H9 (cell line): Measurements from ENCODE around the gene LUZP1. TPM values are rescaled to one million over a fixed set of nuclear protein-coding genes. Genes with fewer than 3 reads are reported as not detected.

ENCODE experiments used
- DNase-seq: peaks from one replicate; pipeline ENCODE4 v3.0.0-alpha.2; 2017
- H2AFZ ChIP-seq: one replicate; pipeline ENCODE4 v1.6.1; 2013; ENCODE audit warnings: mild to moderate bottlenecking, low read length, control low read depth, moderate library complexity
- H2AK5ac ChIP-seq: 2 replicates; pipeline ENCODE4 v1.6.1; 2013; ENCODE audit warnings: low read length, control low read depth, mixed read lengths; ENCODE audit not compliant: insufficient read length
- H2BK120ac ChIP-seq: one replicate; pipeline ENCODE4 v1.6.1; 2013; ENCODE audit warnings: low read depth, mild to moderate bottlenecking, low read length, control low read depth, inconsistent platforms; ENCODE audit not compliant: poor library complexity, severe bottlenecking
- H2BK12ac ChIP-seq: 2 replicates; pipeline ENCODE4 v1.6.1; 2013; ENCODE audit warnings: low read length, control low read depth, mixed read lengths, low read depth; ENCODE audit not compliant: insufficient read length
- H2BK15ac ChIP-seq: 2 replicates; pipeline ENCODE4 v1.6.1; 2013; ENCODE audit warnings: low read depth, low read length, control low read depth
- H2BK20ac ChIP-seq: one replicate; pipeline ENCODE4 v1.6.1; 2013; ENCODE audit warnings: low read depth, mild to moderate bottlenecking, low read length, control low read depth, inconsistent platforms; ENCODE audit not compliant: poor library complexity, severe bottlenecking
- H2BK5ac ChIP-seq: 2 replicates; pipeline ENCODE4 v1.6.1; 2013; ENCODE audit warnings: low read length, control low read depth, mixed read lengths; ENCODE audit not compliant: insufficient read length
- H3K14ac ChIP-seq: 2 replicates; pipeline ENCODE4 v1.6.1; 2013; ENCODE audit warnings: low read length, control low read depth; ENCODE audit not compliant: insufficient read depth
- H3K18ac ChIP-seq: 2 replicates; pipeline ENCODE4 v1.6.1; 2013; ENCODE audit warnings: low read depth, mild to moderate bottlenecking, mixed read lengths, low read length, control low read depth; ENCODE audit not compliant: insufficient read length
- H3K23ac ChIP-seq: 2 replicates; pipeline ENCODE4 v1.6.1; 2013; ENCODE audit warnings: low read length, control low read depth, mixed read lengths, low read depth; ENCODE audit not compliant: insufficient read length
- H3K23me2 ChIP-seq: 2 replicates; pipeline ENCODE4 v1.6.1; 2013; ENCODE audit warnings: low read depth, mild to moderate bottlenecking, mixed read lengths, low read length, control low read depth; ENCODE audit not compliant: insufficient read length, poor library complexity, severe bottlenecking
- H3K27ac ChIP-seq: 2 replicates; pipeline ENCODE4 v1.5.1; 2013; ENCODE audit warnings: low read length, control low read depth, mixed read lengths, low read depth; ENCODE audit not compliant: insufficient read length
- H3K27me3 ChIP-seq: 2 replicates; pipeline ENCODE4 v1.6.1; 2013; ENCODE audit warnings: low read length, control low read depth, inconsistent platforms; ENCODE audit not compliant: insufficient read depth
- H3K4ac ChIP-seq: 2 replicates; pipeline ENCODE4 v1.6.1; 2013; ENCODE audit warnings: low read depth, mild to moderate bottlenecking, control low read depth, inconsistent platforms, low read length, moderate library complexity
- H3K4me1 ChIP-seq: 2 replicates; pipeline ENCODE4 v1.6.1; 2013; ENCODE audit warnings: low read length, control low read depth, inconsistent platforms; ENCODE audit not compliant: insufficient read depth
- H3K4me2 ChIP-seq: 2 replicates; pipeline ENCODE4 v1.6.1; 2013; ENCODE audit warnings: low read length, control low read depth, mixed read lengths; ENCODE audit not compliant: insufficient read length, insufficient read depth
- H3K56ac ChIP-seq: 2 replicates; pipeline ENCODE4 v1.6.1; 2013; ENCODE audit warnings: low read depth, mild to moderate bottlenecking, mixed read lengths, low read length, control low read depth; ENCODE audit not compliant: insufficient read length
- H3K79me1 ChIP-seq: 2 replicates; pipeline ENCODE4 v1.6.1; 2013; ENCODE audit warnings: low read depth, mild to moderate bottlenecking, moderate library complexity, low read length, control low read depth, inconsistent platforms; ENCODE audit not compliant: insufficient read depth, poor library complexity, severe bottlenecking
- H3K79me2 ChIP-seq: 2 replicates; pipeline ENCODE4 v1.6.1; 2013; ENCODE audit warnings: low read length, control low read depth, inconsistent platforms; ENCODE audit not compliant: insufficient read depth
- H3K9ac ChIP-seq: 2 replicates; pipeline ENCODE4 v1.6.1; 2013; ENCODE audit warnings: low read length, control low read depth, mixed read lengths; ENCODE audit not compliant: insufficient read length; ENCODE audit errors: extremely low read depth
- H3K9me3 ChIP-seq: one replicate; pipeline ENCODE4 v1.6.1; 2013; ENCODE audit warnings: low read depth, low read length, inconsistent platforms; ENCODE audit not compliant: control insufficient read depth
- H3T11ph ChIP-seq: one replicate; pipeline ENCODE4 v1.6.1; 2013; ENCODE audit warnings: mild to moderate bottlenecking, low read length, control low read depth, inconsistent platforms
- H4K20me1 ChIP-seq: one replicate; pipeline ENCODE4 v1.6.1; 2013; ENCODE audit not compliant: control insufficient read depth, insufficient read length, insufficient read depth
- H4K5ac ChIP-seq: 2 replicates; pipeline ENCODE4 v1.6.1; 2013; ENCODE audit warnings: low read depth, mild to moderate bottlenecking, mixed read lengths, low read length, control low read depth; ENCODE audit not compliant: insufficient read length
- H4K8ac ChIP-seq: replicated peaks from 2 replicates; pipeline ENCODE4 v1.6.1; 2013; ENCODE audit warnings: low read length, control low read depth, mixed read lengths, low read depth; ENCODE audit not compliant: insufficient read length
- H4K91ac ChIP-seq: 2 replicates; pipeline ENCODE4 v1.6.1; 2013; ENCODE audit warnings: low read depth, mild to moderate bottlenecking, moderate library complexity, mixed read lengths, low read length, control low read depth; ENCODE audit not compliant: insufficient read length
- H3K27ac Mint-ChIP-seq, 3 experiments: 2 replicates in 2 of 3; 3 replicates in 1 of 3; pipeline ENCODE4 v1.8.0; 2020 to 2021; ENCODE audit warnings: mixed read lengths in 3 of 3, mild to moderate bottlenecking in 1 of 3, moderate library complexity in 1 of 3
- H3K27me3 Mint-ChIP-seq: 2 replicates; pipeline ENCODE4 v1.8.0; 2021; ENCODE audit warnings: low read depth, mild to moderate bottlenecking, moderate library complexity, mixed read lengths
- H3K36me3 Mint-ChIP-seq, 3 experiments: 2 replicates in 2 of 3; 3 replicates in 1 of 3; pipeline ENCODE4 v1.8.0; 2020 to 2021; ENCODE audit warnings: low read depth in 3 of 3, mixed read lengths in 3 of 3; ENCODE audit not compliant: insufficient read depth in 1 of 3
- H3K4me1 Mint-ChIP-seq, 2 experiments: 2 replicates each; pipeline ENCODE4 v1.8.0; 2020; ENCODE audit warnings: mixed read lengths in 2 of 2
- H3K4me3 Mint-ChIP-seq, 2 experiments: 2 replicates in 1 of 2; 3 replicates in 1 of 2; pipeline ENCODE4 v1.8.0; 2020 to 2021; ENCODE audit warnings: mild to moderate bottlenecking in 2 of 2, mixed read lengths in 2 of 2, moderate library complexity in 1 of 2
- H3K9me3 Mint-ChIP-seq, 2 experiments: 2 replicates in 1 of 2; 3 replicates in 1 of 2; pipeline ENCODE4 v1.8.0; 2020; ENCODE audit warnings: mild to moderate bottlenecking in 2 of 2, mixed read lengths in 2 of 2, moderate library complexity in 1 of 2
- WGBS: extraction: QIAGEN DNeasy Blood & Tissue Kit; methylation state at CpG from one replicate; pipeline ENCODE4 v1.1.7; 2013; ENCODE audit warnings: missing lambda C conversion rate, low lambda C conversion rate, mixed read lengths; ENCODE audit not compliant: insufficient read length; ENCODE audit errors: extremely low coverage; 5-methylcytosine and 5-hydroxymethylcytosine counted together
- total RNA-seq: library from RNA; stranded (reverse); gene quantifications from 2 replicates; pipeline ENCODE4 v1.2.1, GENCODE V29; 2021
- TF ChIP-seq, protein P1 (sequence below): fragments of 200-600 bp; sonication (generic); conservative IDR thresholded peaks from 3 replicates; pipeline ENCODE4 v1.8.0; 2021; ENCODE audit warnings: antibody characterized with exemption, mild to moderate bottlenecking

Gene LUZP1
- total RNA-seq, 1 experiment from 2014 or later: 48.2 TPM

DNA sequence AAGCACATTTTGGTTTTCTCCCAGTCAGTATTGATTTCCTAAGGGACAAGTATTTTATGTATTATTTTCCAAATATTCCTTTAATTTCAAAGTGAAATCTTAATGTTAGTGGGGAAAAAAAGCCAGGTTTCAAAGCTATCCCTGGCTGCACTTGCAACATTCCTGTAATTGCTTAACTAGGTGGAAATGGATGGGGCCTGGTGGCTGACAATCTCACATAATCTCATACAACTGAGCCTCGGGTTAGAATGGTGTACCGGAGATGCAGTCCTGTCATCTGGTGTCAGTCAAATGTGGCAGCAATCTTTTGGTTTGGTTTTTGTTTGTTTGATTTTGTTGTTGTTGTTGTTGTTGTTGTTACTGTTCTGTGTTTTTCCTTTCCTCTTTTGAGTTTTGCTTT lies 103.3 kb downstream of the LUZP1 start:
- H2AFZ ChIP-seq: no peak overlapping the region
- Mint-ChIP-seq H3K4me1 (no peaks in the 10 kb centered on the region), H3K9me3 (no peaks in the 10 kb centered on the region), H3K4me3 (no peak overlapping the region), H3K36me3 (peaks cover 31 to 88% (median 76%) of the 10 kb centered on the region in 3 experiments; a peak in 6 of 7 replicates), H3K27me3 (no peaks in the 10 kb centered on the region), H3K27ac (peak overlapping the region in 1 of 3 experiments; percentile 8; a peak in 1 of 7 replicates)
- H3K27me3 ChIP-seq: no peaks in the 10 kb centered on the region
- no peak overlapping the region for H3K9ac ChIP-seq
- no peak overlapping the region for H4K8ac ChIP-seq
- no peak overlapping the region for H3K23ac ChIP-seq
- no peaks in the 10 kb centered on the region for H3K4me1 ChIP-seq
- no peak overlapping the region for H3K14ac ChIP-seq
- H2BK20ac ChIP-seq: no peak overlapping the region
- no peak overlapping the region for H3K56ac ChIP-seq
- no peak overlapping the region for H3K4me2 ChIP-seq
- no peaks in the 10 kb centered on the region for H3K9me3 ChIP-seq
- no peaks in the 10 kb centered on the region for H3K79me2 ChIP-seq
- no peak overlapping the region for H4K5ac ChIP-seq
- H2BK12ac ChIP-seq: no peak overlapping the region
- no peak overlapping the region for H2BK120ac ChIP-seq
- no peak overlapping the region for H3K4ac ChIP-seq
- no peak overlapping the region for H3K18ac ChIP-seq
- no peak overlapping the region for H3K27ac ChIP-seq
- H2BK15ac ChIP-seq: no peak overlapping the region
- no peaks in the 10 kb centered on the region for H4K20me1 ChIP-seq
- H3K79me1 ChIP-seq: no peaks in the 10 kb centered on the region
- no peak overlapping the region for H2BK5ac ChIP-seq
- no peak overlapping the region for H3T11ph ChIP-seq
- WGBS: no CpG with 5 or more reads among the region's 2 CpGs
- no peaks in the 10 kb centered on the region for H3K23me2 ChIP-seq
- no peak overlapping the region for H4K91ac ChIP-seq
- H2AK5ac ChIP-seq: no peak overlapping the region
- TF ChIP-seq, protein P1, sequence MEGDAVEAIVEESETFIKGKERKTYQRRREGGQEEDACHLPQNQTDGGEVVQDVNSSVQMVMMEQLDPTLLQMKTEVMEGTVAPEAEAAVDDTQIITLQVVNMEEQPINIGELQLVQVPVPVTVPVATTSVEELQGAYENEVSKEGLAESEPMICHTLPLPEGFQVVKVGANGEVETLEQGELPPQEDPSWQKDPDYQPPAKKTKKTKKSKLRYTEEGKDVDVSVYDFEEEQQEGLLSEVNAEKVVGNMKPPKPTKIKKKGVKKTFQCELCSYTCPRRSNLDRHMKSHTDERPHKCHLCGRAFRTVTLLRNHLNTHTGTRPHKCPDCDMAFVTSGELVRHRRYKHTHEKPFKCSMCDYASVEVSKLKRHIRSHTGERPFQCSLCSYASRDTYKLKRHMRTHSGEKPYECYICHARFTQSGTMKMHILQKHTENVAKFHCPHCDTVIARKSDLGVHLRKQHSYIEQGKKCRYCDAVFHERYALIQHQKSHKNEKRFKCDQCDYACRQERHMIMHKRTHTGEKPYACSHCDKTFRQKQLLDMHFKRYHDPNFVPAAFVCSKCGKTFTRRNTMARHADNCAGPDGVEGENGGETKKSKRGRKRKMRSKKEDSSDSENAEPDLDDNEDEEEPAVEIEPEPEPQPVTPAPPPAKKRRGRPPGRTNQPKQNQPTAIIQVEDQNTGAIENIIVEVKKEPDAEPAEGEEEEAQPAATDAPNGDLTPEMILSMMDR: no peak
- no peak for DNase-seq
